ENCODE measurements around the gene FLOT1.
"Not testable (repeated sequence)": the region's sequence is repeated elsewhere in the genome, so short reads cannot be mapped to it uniquely, and the experiment has no call there.

The FLOT1 gene

DNA sequence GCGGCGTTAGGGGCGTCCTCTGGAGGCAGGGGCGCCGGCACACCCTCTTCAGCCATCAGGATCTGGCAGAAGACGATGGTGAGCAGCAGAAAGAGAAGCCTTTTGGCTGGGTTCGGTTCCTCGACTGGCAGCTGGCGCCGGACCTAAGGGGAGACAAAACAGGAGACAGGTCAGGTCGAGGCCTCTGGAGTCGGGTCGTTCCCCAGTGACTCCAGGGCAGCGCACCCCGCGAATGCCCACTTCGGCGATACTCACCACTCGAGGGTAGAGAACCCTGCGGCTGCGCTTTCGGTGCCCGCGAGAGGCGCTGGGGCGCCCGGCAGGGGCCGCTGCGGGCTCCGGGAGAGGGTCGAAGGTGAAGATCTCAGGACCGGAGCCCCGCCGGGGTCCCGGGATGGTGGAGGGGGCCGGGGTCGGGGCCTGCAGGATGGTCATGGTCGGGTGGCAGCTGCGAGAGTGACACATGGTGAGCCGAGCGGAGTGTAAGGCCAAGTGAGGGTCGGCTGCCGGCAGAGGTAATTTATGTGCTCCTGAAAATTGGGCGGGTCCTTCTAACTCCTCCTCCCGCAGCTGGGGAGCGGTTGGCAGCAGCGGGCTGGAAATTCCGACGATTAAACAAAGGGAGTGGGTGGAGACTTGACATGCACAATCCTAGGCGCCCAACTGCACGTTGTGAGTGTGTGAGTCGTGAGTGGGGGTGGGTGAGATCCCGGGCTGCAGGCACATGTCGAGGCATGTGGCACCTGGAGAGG is 1.7 kb upstream of the FLOT1 start, which contains the start of gene IER3:
Gene IER3, minus strand, starts transcription at position 494 of the 752 bp plus-strand sequence. Its CDS starts 29 bp downstream, at position 465.
- peak; percentile 93 for DNase-seq

GRCh38 chr6:30743099-30744053 is 889 bp upstream of the FLOT1 start:
- DNase-seq = peak; percentile 52

DNA sequence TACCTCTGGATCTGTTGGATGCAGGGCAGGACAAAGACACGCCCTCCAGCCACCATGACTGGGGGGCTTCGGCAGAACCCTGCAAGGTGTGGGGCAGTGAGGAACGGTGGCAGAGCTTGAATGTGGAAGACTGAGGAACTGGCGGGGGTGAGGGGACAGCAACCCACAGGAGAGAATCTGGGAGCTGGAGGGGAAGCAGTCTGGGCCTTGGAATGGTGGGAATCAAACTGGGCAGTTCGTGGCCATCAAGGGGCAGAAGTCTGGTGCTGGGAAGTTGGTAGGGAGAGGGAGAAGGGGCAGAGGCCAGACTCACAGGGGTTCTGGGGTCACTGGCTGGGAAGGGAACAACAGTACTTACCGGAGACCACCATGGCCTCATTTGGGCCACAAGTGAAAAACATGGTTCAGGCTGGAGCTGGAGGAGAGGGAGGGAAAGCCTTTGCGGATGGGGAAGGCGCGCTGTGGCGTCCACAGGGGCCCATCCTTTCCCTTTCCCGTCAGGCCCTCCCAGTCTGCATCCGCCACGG is 635 bp downstream of the FLOT1 start:
- DNase-seq = no peak

GRCh38 chr6:30741063-30741779 is 1.3 kb downstream of the FLOT1 start:
- DNase-seq = no peak

DNA sequence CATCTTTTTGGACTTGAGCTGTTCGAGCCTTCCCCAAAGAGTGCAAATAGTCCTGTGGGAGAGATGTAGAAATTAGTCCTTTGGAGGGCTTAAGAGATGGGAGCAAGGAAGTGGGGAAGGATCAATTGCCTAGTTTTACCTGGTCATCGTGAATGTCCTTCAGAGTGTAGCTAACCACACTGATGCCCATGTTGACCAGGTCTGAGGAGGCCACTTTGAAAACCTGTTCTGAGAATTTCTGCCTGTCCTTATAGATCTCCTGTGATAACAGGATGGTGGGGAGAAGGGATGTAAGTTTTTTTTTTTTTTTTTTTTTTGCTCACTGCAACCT is 2.0 kb downstream of the FLOT1 start:
- DNase-seq = no peak

DNA sequence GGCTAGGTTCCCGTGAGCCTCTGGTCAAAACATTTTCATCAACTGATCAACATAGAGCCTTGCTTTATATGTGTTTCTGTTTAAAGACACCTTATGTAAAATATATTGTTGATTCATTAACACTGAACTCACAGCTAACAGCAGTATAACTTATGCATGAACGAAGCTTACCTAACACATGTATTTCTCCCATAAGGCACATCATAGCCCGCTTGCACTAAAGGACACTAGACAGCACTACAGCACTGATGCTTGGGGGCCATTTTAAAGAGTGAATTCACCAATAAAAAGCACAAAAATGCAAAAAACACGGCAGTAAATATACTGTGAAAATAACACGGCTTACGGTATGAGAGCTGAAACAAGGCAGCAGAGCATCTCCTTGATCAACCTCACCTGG is 4.0 kb downstream of the FLOT1 start:
- DNase-seq = no peak

- no peak for DNase-seq
These were observed 6.7 kb downstream of the FLOT1 start for GRCh38 chr6:30735668-30736314.

GRCh38 chr6:30732237-30732943 is 10.1 kb downstream of the FLOT1 start:
- DNase-seq = no peak

DNA sequence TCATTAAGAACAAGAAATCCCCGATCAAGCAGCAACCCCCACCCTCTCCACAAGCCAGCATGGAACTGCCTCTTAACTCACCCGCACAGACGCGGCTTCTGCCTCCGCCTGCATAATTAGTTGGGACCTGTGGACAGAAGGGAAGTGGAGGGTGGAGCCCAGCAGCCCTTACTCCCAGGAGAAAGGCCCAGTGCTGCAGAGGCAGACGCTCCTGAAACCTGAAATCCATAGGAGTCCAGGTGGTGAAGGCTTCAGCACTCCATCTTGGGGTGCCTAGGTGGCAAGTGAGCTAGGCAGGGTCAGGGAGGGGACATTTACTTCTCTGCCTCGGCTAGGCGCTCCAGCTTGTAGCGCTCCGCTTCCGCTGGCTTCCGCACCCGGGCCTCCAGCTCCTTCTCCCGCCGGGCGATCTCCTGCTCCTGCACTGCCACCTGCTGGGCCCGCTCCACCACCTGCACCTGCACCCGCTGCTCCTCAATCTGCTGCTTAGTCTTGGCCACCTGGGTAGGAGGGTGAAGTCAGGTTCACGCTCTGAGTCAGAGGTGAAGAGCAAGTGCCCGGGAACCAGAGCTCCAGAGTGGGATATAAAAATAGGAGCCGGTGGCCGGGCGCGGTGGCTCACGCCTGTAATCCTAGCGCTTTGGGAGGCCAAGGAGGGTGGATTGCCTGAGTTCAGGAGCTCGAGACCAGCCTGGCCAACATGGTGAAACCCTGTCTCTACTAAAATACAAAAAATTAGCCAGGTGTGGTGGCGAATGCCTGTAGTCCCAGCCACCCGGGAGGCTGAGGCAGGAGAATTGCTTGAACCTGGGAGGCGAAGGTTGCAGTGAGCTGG is 11.7 kb downstream of the FLOT1 start:
- peak; percentile 83 for DNase-seq

DNA sequence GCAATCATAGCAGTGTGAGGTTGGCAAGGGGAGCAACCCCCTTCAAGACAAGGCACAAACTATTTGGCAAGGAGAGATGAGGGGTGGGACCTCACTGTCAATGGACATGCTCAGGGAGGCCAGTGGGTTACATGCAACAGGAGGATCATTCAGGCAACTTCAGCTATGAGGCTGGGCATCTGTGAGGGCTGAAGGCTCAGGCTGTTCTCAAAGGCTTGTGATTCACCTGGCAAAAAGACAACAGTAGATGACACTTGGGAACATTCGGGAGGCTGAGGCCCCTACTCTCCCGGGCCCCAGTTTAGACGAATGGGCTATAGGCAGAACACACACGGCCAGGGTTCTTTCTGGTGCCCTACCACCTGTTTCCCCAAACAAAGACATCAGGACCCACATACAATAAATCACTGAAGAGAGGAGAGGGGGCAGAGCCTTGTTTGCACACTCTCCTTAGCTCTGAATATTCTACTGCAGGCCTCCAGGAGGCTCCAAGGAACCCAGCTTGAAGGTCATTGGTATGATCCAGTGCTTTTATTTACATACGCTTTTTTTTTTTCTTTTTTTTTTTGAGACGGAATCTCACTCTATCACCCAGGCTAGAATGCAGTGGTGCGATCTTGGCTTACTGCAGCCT is 14.4 kb downstream of the FLOT1 start:
- DNase-seq = peak; percentile 16

- peak; percentile 14 for DNase-seq
These were observed 15.7 kb downstream of the FLOT1 start for GRCh38 chr6:30726506-30727413.

DNA sequence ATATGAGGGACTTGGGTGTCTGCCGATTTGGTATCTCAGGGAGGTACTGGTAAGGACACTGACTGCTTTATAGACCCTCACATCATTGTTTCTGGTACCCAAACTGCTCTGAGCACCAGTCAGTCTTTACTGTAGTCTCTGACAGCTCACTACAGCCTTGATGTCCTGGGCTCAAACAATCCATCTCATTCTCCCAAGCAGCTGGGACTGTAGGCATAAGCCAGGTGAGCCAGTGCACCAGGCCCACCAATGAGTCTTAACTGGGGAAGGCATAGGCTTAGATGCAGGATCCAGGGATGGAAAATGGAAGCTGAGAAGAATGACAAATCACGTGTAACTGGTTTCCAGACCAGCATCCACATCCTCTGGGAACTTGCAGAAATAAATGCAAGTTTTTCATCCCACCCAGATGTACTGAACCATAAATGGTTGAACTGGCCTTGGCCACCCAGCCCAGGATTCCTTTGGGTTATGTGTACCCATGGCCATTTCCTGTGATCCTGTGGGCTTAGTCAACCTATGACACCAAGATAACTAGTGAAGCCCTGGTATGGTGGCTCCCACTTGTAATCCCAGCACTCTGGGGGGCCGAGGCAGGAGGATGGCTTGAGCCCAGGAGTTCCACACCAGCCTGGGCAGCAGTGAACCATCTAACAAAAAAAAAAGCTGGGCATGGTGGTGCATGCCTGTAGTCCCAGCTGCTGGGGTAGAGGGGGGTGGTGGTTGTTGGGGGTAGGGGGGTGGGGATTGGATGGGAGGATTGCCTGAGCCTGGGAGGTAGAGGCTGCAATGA is 16.6 kb downstream of the FLOT1 start:
- DNase-seq = peak; percentile 50

GRCh38 chr6:30724906-30725667 is 17.4 kb downstream of the FLOT1 start:
- peak; percentile 33 for DNase-seq

GRCh38 chr6:30723843-30724741 is 18.4 kb downstream of the FLOT1 start:
- not testable (repeated sequence) for DNase-seq

DNA sequence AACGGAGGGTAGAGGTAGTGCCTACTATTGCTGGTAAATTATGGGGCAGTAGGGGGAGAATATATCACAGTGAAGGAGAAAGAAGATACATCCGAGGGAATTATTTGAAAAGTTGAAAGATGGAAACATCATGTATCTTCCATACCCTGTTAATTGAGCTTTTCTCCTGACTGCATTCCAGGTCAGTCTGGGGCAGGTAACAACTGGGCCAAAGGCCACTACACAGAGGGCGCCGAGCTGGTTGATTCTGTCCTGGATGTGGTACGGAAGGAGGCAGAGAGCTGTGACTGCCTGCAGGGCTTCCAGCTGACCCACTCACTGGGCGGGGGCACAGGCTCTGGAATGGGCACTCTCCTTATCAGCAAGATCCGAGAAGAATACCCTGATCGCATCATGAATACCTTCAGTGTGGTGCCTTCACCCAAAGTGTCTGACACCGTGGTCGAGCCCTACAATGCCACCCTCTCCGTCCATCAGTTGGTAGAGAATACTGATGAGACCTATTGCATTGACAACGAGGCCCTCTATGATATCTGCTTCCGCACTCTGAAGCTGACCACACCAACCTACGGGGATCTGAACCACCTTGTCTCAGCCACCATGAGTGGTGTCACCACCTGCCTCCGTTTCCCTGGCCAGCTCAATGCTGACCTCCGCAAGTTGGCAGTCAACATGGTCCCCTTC is 19.2 kb downstream of the FLOT1 start:
- not testable (repeated sequence) for DNase-seq
